Adrenal gland (tissue), 5 donors: ENCODE results near the gene THNSL1.

Experiments used
- POLR2A ChIP-seq, 2 donors: fragments of 450-650 bp; IDR thresholded peaks; one replicate each; pipeline ENCODE4 v1.6.1; 2017; ENCODE audit warnings: antibody characterized with exemption in 2 of 2, mild to moderate bottlenecking in 2 of 2, moderate library complexity in 1 of 2
- TF ChIP-seq, protein P1 (sequence below), 6 experiments: fragments of 450-650 bp in 4 of 6; fragments of 200-600 bp in 2 of 6; sonication (generic) in 1 of 6; IDR thresholded peaks; 1 replicate in 5 of 6; 2 replicates in 1 of 6; pipeline versions ENCODE4 v1.5.1 to v1.8.0; 2016 to 2021; ENCODE audit warnings: antibody characterized with exemption in 6 of 6, mild to moderate bottlenecking in 2 of 6, moderate library complexity in 1 of 6
- donor health status: DM: no; HTN: no; CAD: no.

DNA sequence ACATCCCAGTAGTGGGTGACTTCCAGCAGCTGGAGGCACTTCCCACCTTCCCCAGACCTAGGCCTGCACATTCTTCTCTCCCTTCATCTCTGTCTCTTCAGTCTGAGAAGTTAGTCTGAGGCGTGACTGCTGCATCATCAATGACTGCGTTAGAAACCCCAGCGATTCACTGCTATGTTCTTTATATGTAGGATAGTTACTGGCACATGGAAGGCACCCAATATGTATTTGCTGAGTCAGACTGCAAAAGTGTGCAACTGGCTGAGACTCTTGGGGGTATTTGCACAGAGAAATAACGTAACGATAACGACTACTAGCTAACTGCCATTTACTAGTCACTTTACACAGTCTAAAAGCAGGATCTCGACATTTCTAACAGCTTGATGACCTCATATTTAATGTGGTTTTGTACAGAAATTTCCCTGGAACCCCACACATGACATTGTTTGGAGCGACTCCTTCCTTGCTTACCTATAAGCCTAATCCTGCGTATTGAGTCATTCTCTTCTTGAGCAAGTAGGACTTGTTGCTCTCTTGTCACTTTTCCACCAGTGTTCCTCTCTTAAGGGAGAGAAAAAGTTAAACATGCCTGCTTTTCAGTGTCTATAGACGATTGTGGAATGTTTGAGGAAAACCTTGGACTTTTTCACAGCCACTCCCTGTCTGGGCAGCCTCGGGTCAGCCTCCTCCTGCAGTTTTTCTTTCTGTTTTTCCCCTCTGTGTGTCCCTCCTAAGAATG is 45.5 kb downstream of the THNSL1 start:
- TF ChIP-seq, protein P1, sequence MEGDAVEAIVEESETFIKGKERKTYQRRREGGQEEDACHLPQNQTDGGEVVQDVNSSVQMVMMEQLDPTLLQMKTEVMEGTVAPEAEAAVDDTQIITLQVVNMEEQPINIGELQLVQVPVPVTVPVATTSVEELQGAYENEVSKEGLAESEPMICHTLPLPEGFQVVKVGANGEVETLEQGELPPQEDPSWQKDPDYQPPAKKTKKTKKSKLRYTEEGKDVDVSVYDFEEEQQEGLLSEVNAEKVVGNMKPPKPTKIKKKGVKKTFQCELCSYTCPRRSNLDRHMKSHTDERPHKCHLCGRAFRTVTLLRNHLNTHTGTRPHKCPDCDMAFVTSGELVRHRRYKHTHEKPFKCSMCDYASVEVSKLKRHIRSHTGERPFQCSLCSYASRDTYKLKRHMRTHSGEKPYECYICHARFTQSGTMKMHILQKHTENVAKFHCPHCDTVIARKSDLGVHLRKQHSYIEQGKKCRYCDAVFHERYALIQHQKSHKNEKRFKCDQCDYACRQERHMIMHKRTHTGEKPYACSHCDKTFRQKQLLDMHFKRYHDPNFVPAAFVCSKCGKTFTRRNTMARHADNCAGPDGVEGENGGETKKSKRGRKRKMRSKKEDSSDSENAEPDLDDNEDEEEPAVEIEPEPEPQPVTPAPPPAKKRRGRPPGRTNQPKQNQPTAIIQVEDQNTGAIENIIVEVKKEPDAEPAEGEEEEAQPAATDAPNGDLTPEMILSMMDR (IDR thresholded peaks at IDR 0.05): no peak
- TF ChIP-seq POLR2A (IDR thresholded peaks at IDR 0.05): no peak
